Measurements from ENCODE around the gene C5orf58.

Gene C5orf58

DNA sequence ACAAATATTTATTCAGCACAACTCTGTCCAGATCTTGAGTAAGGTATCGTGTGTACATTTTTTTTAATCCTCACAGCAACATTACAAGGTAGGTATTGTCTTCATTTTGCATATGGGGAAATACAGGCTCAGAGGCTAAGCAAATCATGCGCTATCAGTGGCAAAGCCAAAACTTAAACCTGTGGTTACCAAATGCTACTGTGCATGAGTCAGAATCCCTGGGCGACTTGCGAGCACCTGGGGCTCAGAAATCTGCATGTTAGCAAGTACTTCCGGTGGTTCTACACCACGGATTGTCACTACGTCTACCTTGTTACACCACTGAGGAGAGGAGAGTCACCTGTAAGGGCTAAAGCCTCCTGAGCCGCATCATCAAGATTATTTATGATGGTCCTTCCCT lies 21.3 kb downstream of the C5orf58 start (continued):
- TF ChIP-seq CSDC2 (CRISPR knock-in tag; IDR thresholded peaks at IDR 0.05) = no peak
- no peak for TF ChIP-seq OSR1 (CRISPR knock-in tag; IDR thresholded peaks at IDR 0.05)
- TF ChIP-seq, protein P1, sequence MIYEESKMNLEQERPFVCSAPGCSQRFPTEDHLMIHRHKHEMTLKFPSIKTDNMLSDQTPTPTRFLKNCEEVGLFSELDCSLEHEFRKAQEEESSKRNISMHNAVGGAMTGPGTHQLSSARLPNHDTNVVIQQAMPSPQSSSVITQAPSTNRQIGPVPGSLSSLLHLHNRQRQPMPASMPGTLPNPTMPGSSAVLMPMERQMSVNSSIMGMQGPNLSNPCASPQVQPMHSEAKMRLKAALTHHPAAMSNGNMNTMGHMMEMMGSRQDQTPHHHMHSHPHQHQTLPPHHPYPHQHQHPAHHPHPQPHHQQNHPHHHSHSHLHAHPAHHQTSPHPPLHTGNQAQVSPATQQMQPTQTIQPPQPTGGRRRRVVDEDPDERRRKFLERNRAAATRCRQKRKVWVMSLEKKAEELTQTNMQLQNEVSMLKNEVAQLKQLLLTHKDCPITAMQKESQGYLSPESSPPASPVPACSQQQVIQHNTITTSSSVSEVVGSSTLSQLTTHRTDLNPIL (CRISPR knock-in tag; IDR thresholded peaks at IDR 0.05; ENCODE audit: low read depth) = no peak
- no peak for TF ChIP-seq SNAI2 (CRISPR knock-in tag; IDR thresholded peaks at IDR 0.05)
- no peak for TF ChIP-seq ZFP3 (CRISPR knock-in tag; IDR thresholded peaks at IDR 0.05)
- no peak for TF ChIP-seq ESRRG (CRISPR knock-in tag; IDR thresholded peaks at IDR 0.05)
- no peak for TF ChIP-seq PPARA (CRISPR knock-in tag; IDR thresholded peaks at IDR 0.05; ENCODE audit: borderline replicate concordance)
- no peak for TF ChIP-seq ZNF8 (CRISPR knock-in tag; IDR thresholded peaks at IDR 0.05)
- TF ChIP-seq ZNF70 (CRISPR knock-in tag; IDR thresholded peaks at IDR 0.05) = no peak
- no peak for TF ChIP-seq ARNTL (CRISPR knock-in tag; IDR thresholded peaks at IDR 0.05; ENCODE audit: borderline replicate concordance, low read depth)

- no peak for ATAC-seq
- no peak for TF ChIP-seq ZFP30 (CRISPR knock-in tag; IDR thresholded peaks at IDR 0.05)
- no peak for TF ChIP-seq RARB (CRISPR knock-in tag; IDR thresholded peaks at IDR 0.05)
- TF ChIP-seq BACH2 (CRISPR knock-in tag; IDR thresholded peaks at IDR 0.05; ENCODE audit: borderline replicate concordance) = no peak
- TF ChIP-seq CSDC2 (CRISPR knock-in tag; IDR thresholded peaks at IDR 0.05) = no peak
- TF ChIP-seq TSHZ2 (CRISPR knock-in tag; IDR thresholded peaks at IDR 0.05) = no peak
- TF ChIP-seq ESRRG (CRISPR knock-in tag; IDR thresholded peaks at IDR 0.05) = no peak
- TF ChIP-seq ISL1 (CRISPR knock-in tag; IDR thresholded peaks at IDR 0.05) = no peak
- no peak for TF ChIP-seq PPARA (CRISPR knock-in tag; IDR thresholded peaks at IDR 0.05; ENCODE audit: borderline replicate concordance)
- TF ChIP-seq ZNF70 (CRISPR knock-in tag; IDR thresholded peaks at IDR 0.05) = no peak
- TF ChIP-seq, protein P2, sequence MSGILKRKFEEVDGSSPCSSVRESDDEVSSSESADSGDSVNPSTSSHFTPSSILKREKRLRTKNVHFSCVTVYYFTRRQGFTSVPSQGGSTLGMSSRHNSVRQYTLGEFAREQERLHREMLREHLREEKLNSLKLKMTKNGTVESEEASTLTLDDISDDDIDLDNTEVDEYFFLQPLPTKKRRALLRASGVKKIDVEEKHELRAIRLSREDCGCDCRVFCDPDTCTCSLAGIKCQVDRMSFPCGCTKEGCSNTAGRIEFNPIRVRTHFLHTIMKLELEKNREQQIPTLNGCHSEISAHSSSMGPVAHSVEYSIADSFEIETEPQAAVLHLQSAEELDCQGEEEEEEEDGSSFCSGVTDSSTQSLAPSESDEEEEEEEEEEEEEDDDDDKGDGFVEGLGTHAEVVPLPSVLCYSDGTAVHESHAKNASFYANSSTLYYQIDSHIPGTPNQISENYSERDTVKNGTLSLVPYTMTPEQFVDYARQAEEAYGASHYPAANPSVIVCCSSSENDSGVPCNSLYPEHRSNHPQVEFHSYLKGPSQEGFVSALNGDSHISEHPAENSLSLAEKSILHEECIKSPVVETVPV (CRISPR knock-in tag; IDR thresholded peaks at IDR 0.05) = no peak
- TF ChIP-seq OSR1 (CRISPR knock-in tag; IDR thresholded peaks at IDR 0.05) = no peak
- TF ChIP-seq SNAI2 (CRISPR knock-in tag; IDR thresholded peaks at IDR 0.05) = no peak
- TF ChIP-seq ARNTL (CRISPR knock-in tag; IDR thresholded peaks at IDR 0.05; ENCODE audit: borderline replicate concordance, low read depth) = no peak
- TF ChIP-seq, protein P3, sequence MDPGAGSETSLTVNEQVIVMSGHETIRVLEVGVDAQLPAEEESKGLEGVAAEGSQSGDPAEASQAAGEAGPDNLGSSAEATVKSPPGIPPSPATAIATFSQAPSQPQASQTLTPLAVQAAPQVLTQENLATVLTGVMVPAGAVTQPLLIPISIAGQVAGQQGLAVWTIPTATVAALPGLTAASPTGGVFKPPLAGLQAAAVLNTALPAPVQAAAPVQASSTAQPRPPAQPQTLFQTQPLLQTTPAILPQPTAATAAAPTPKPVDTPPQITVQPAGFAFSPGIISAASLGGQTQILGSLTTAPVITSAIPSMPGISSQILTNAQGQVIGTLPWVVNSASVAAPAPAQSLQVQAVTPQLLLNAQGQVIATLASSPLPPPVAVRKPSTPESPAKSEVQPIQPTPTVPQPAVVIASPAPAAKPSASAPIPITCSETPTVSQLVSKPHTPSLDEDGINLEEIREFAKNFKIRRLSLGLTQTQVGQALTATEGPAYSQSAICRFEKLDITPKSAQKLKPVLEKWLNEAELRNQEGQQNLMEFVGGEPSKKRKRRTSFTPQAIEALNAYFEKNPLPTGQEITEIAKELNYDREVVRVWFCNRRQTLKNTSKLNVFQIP (CRISPR knock-in tag; IDR thresholded peaks at IDR 0.05; ENCODE audit: borderline replicate concordance, low read depth) = no peak
- TF ChIP-seq, protein P1 (CRISPR knock-in tag; IDR thresholded peaks at IDR 0.05; ENCODE audit: low read depth) = no peak
- TF ChIP-seq TOX (CRISPR knock-in tag; IDR thresholded peaks at IDR 0.05; ENCODE audit: borderline replicate concordance) = no peak
- TF ChIP-seq ZNF565 (CRISPR knock-in tag; conservative IDR thresholded peaks at IDR 0.05; ENCODE audit: low read depth) = no peak
- no peak for TF ChIP-seq PATZ1 (CRISPR knock-in tag; IDR thresholded peaks at IDR 0.05; ENCODE audit: borderline replicate concordance)
- TF ChIP-seq ZC3H10 (CRISPR knock-in tag; IDR thresholded peaks at IDR 0.05) = no peak
Measured at GRCh38 chr5:170256571-170256970, 23.8 kb downstream of the C5orf58 start.
